Measurements from ENCODE around the gene PREX1. TPM values are rescaled to one million over a fixed set of nuclear protein-coding genes. Genes with fewer than 3 reads are reported as not detected.

Gene PREX1
- total and polyA plus RNA-seq, 2 experiments from 2014 or later, result 2.4 to 10.3 TPM

- Histone ChIP-seq H3K4me1 (ENCODE audit: insufficient read depth) (no peaks in the 10 kb centered on the region), H4K20me1 (replicated peaks; ENCODE audit: insufficient read depth) (no peaks in the 10 kb centered on the region), H3K36me3 (ENCODE audit: insufficient read depth) (no peaks in the 10 kb centered on the region), H3K9me2 (ENCODE audit: insufficient read depth) (no peaks in the 10 kb centered on the region), H3K4me2 (no peak overlapping the region), H3K4me3 (no peak overlapping the region), H3F3A (replicated peaks; ENCODE audit: low read depth) (no peaks in the 10 kb centered on the region), H2AFZ (no peak overlapping the region), H3K27ac (ENCODE audit: low read depth) (no peak overlapping the region), H3K27me3 (ENCODE audit: insufficient read depth) (no peaks in the 10 kb centered on the region), H3K79me2 (replicated peaks; ENCODE audit: insufficient read depth) (no peaks in the 10 kb centered on the region)
- TF ChIP-seq NANOG (IDR thresholded peaks at IDR 0.05; ENCODE audit: borderline replicate concordance) (no peak), ZNF331 (CRISPR knock-in tag; IDR thresholded peaks at IDR 0.05; ENCODE audit: low read depth) (no peak), CREB1 (CRISPR knock-in tag; IDR thresholded peaks at IDR 0.05; ENCODE audit: low read depth) (no peak), EZH2 (IDR thresholded peaks at IDR 0.05; ENCODE audit: low read depth, unreplicated experiment) (no peak), POLR2AphosphoS5 (IDR thresholded peaks at IDR 0.05; ENCODE audit: low read depth) (no peak), EZH2phosphoT487 (IDR thresholded peaks at IDR 0.05; ENCODE audit: unreplicated experiment) (no peak), ETS1 (IDR thresholded peaks at IDR 0.05) (no peak), ZNF462 (CRISPR knock-in tag; IDR thresholded peaks at IDR 0.05) (no peak), STAT1 (IDR thresholded peaks at IDR 0.05; ENCODE audit: unreplicated experiment) (no peak)
- Mint-ChIP-seq H3K9me3 (no peaks in the 10 kb centered on the region), H3K4me1 (peaks cover 14% of the 10 kb centered on the region), H3K36me3 (ENCODE audit: low read depth) (no peaks in the 10 kb centered on the region; the same call in 2 of the 3 replicates), H3K4me3 (no peak overlapping the region), H3K27ac (0 out of 2 replicates have a peak overlapping the region, but pooled peaks have one; percentile 12), H3K27me3 (ENCODE audit: insufficient read depth, low read depth, poor library complexity) (peaks cover 4% of the 10 kb centered on the region)
- ATAC-seq, result no peak
- no peak for DNase-seq (ENCODE audit: low spot score)
Observed at GRCh38 chr20:48609491-48609978, 218.3 kb downstream of the PREX1 start.
